ENCODE measurements around the gene RIC3. TPM values are rescaled to one million over a fixed set of nuclear protein-coding genes. Genes with fewer than 3 reads are reported as not detected.

Gene RIC3
- total and polyA plus RNA-seq, 2 donors (not counting 3 experiments of a cell fraction or from before 2014, with no cell fraction given): not detected

- intact Hi-C loops (cut with micrococcal nuclease): no loop called here
- Histone ChIP-seq H3K4me2 (ENCODE audit: insufficient read depth, low read length) (no peak overlapping the region), H3K79me2 (ENCODE audit: control insufficient read depth, insufficient read depth, low read length) (no peaks in the 10 kb centered on the region), H4K20me1 (replicated peaks; ENCODE audit: control insufficient read depth, extremely low read depth, insufficient read depth, low read length) (no peaks in the 10 kb centered on the region), H3K27ac (ENCODE audit: insufficient read depth, low read depth, low read length) (no peak overlapping the region), H3K9me1 (replicated peaks; ENCODE audit: control insufficient read depth, extremely low read depth, insufficient read depth, low read length) (no peaks in the 10 kb centered on the region), H2AFZ (ENCODE audit: low read depth, low read length) (no peak overlapping the region), H3K9me3 (replicated peaks; ENCODE audit: control insufficient read depth, insufficient read depth, low read length) (no peaks in the 10 kb centered on the region), H3K27me3 (ENCODE audit: control insufficient read depth in 2 of 2, insufficient read depth in 2 of 2, low read length in 2 of 2) (peaks cover 0 to 5% of the 10 kb centered on the region in 2 experiments), H3K4me1 (ENCODE audit: control insufficient read depth, extremely low read depth, insufficient read depth, low read length) (peaks cover 6% of the 10 kb centered on the region), H3K9ac (replicated peaks; ENCODE audit: extremely low read depth, insufficient read depth, low read length) (no peak overlapping the region), H3K36me3 (ENCODE audit: control insufficient read depth in 2 of 2, extremely low read depth in 1 of 2, insufficient read depth in 2 of 2, low read length in 2 of 2) (no peaks in the 10 kb centered on the region), H3K4me3 (replicated peaks in 1 of 3; ENCODE audit: insufficient read depth in 1 of 3, low read depth in 1 of 3, low read length in 3 of 3) (no peak overlapping the region)
- TF ChIP-seq POLR2AphosphoS5 (IDR thresholded peaks at IDR 0.05; ENCODE audit: insufficient read depth, low read depth, low read length) (no peak), FOS (IDR thresholded peaks at IDR 0.05; ENCODE audit: borderline replicate concordance, insufficient read depth, low read length) (no peak), JUN (IDR thresholded peaks at IDR 0.05; ENCODE audit: borderline replicate concordance, insufficient read depth, insufficient read length, low read depth) (no peak), MAX (IDR thresholded peaks at IDR 0.05; ENCODE audit: insufficient read depth, insufficient read length) (no peak), MYC (IDR thresholded peaks at IDR 0.05; ENCODE audit: low read depth, low read length) (no peak), EZH2 (IDR thresholded peaks at IDR 0.05; ENCODE audit: borderline replicate concordance, low read depth, low read length, severe bottlenecking) (no peak), CTCF (IDR thresholded peaks at IDR 0.05; ENCODE audit: extremely low read depth in 1 of 2, insufficient read depth in 1 of 2, low read depth in 1 of 2, low read length in 2 of 2) (no peak)
- FAIRE-seq: no peak
- POLR2A ChIA-PET: no interaction called here
- dilution Hi-C loops (cut with MboI; ENCODE audit: extremely low pct_ligation_motif_present, low sequenced_read_pairs): no loop called here
- DNase-seq (ENCODE audit: low read depth, low spot score): no peak
- BruUV-seq (replicated peaks): no TSS peak
- CTCF ChIA-PET: interaction anchor here (1.6 to 20.3 kb wide), 3 partner anchors 14 to 77 kb away, joined by 3 to 822 read pairs (median 84); no protein-coding TSS in a partner anchor
Measured at GRCh38 chr11:8085011-8085645, 83.7 kb downstream of the RIC3 start.
